Right lobe of liver (tissue), 6 donors: ENCODE measurements around the gene SAP30L. TPM values are rescaled to one million over a fixed set of nuclear protein-coding genes. Genes with fewer than 3 reads are reported as not detected.

ENCODE experiments used
- ATAC-seq, 4 donors: fragments of 200-7000 bp; cut with Tn5 transposase; one replicate each; pipeline ENCODE4 v1.9.1; 2020; ENCODE audit warnings: mild to moderate bottlenecking in 4 of 4, moderate library complexity in 4 of 4
- DNase-seq, 3 donors: peaks; one replicate each; pipeline ENCODE4 v3.0.0-alpha.2; 2020
- H3K27ac ChIP-seq, 3 donors: fragments of 200-600 bp; one replicate each; pipeline ENCODE4 v1.8.0; 2022
- H3K27me3 ChIP-seq, 2 donors: fragments of 200-600 bp; one replicate each; pipeline ENCODE4 v1.8.0; 2022
- H3K36me3 ChIP-seq, 4 donors: fragments of 200-600 bp; sonication (generic) in 1 of 4; one replicate each; pipeline versions ENCODE4 v1.5.1 to v1.8.0; 2017 to 2022; ENCODE audit warnings: control low read depth in 1 of 4
- H3K4me1 ChIP-seq, 4 donors: fragments of 200-600 bp; sonication (generic) in 1 of 4; one replicate each; pipeline versions ENCODE4 v1.5.1 to v1.8.0; 2017 to 2022; ENCODE audit warnings: control low read depth in 1 of 4
- H3K4me3 ChIP-seq, 3 donors: fragments of 200-600 bp; one replicate each; pipeline ENCODE4 v1.8.0; 2022
- H3K9me3 ChIP-seq, 4 donors: fragments of 200-600 bp; sonication (generic) in 1 of 4; one replicate each; pipeline versions ENCODE4 v1.5.1 to v1.8.0; 2017 to 2022; ENCODE audit warnings: control low read depth in 1 of 4
- CTCF ChIP-seq, 4 donors: fragments of 200-600 bp in 3 of 4; fragments of 450-650 bp in 1 of 4; IDR thresholded peaks; one replicate each; pipeline versions ENCODE4 v1.5.1 to v1.8.0; 2016 to 2022; ENCODE audit warnings: antibody characterized with exemption in 4 of 4, mild to moderate bottlenecking in 2 of 4
- POLR2A ChIP-seq: fragments of 450-650 bp; IDR thresholded peaks from one replicate; pipeline ENCODE4 v1.6.1; 2017; ENCODE audit warnings: antibody characterized with exemption, mild to moderate bottlenecking
- WGBS: methylation state at CpG from one replicate; pipeline ENCODE4 v1.1.6; 2018; ENCODE audit warnings: low coverage, low lambda C conversion rate; ENCODE audit not compliant: insufficient coverage; ENCODE audit errors: missing lambda C conversion rate; 5-methylcytosine and 5-hydroxymethylcytosine counted together
- intact Hi-C, 2 donors: fragments of 100-400 bp; cut with DNase I; formaldehyde crosslinking; loops; one replicate each; pipeline versions ENCODE4 v1.11.2 to v1.14.1; 2022
- total RNA-seq, 6 experiments: library from RNA; depleted of rRNA in 2 of 6; stranded (reverse); fragments of >200 nt in 2 of 6; fragmentation: NEBNext Ultra II Directional in 3 of 6; extraction: Animal tissue kit (Norgen Biotek cat#: 25700) in 3 of 6; gene quantifications; one replicate each; pipeline versions ENCODE4 v1.1.0 to v1.2.4, GENCODE V29; 2016 to 2023
- donor health status: DM: no; HTN: yes; CAD: no.
- donor health status: DM: no; HTN: no; CAD: no.
- donor health status: DM: no; HTN: no; CAD: no.
- donor health status: DM: no; HTN: yes; CAD: no.
- donor health status: DM: no; HTN: yes; CAD: no.

SAP30L gene
- total RNA-seq, 6 experiments from 2014 or later = 9.7 to 24.9 (median 20.1) TPM

GRCh38 chr5:154486427-154486866 is 40.6 kb downstream of the SAP30L start:
- ATAC-seq = no peak
- Histone ChIP-seq H3K27me3 (peaks cover 10 to 22% of the 10 kb centered on the region in 2 donors), H3K4me3 (no peak overlapping the region), H3K27ac (no peak overlapping the region), H3K4me1 (no peaks in the 10 kb centered on the region), H3K36me3 (no peaks in the 10 kb centered on the region), H3K9me3 (no peaks in the 10 kb centered on the region)
- no peak for DNase-seq
- intact Hi-C loops = no loop called here
- TF ChIP-seq CTCF (IDR thresholded peaks at IDR 0.05) (no peak), POLR2A (no peak)
- WGBS = 8% methylated on average over 4 of the region's 4 CpGs

- peaks cover under 1 to 17% of the 10 kb centered on the region in 2 donors for H3K27me3 ChIP-seq
- H3K27ac ChIP-seq = no peak overlapping the region
- no peaks in the 10 kb centered on the region for H3K4me1 ChIP-seq
- intact Hi-C loops = no loop called here
- WGBS = 25% methylated on average over 2 of the region's 2 CpGs
- H3K9me3 ChIP-seq = no peaks in the 10 kb centered on the region
- DNase-seq = no peak
- TF ChIP-seq POLR2A = no peak
- no peak for TF ChIP-seq CTCF (IDR thresholded peaks at IDR 0.05)
- no peak overlapping the region for H3K4me3 ChIP-seq
- ATAC-seq = no peak
- H3K36me3 ChIP-seq = no peaks in the 10 kb centered on the region
Measured at GRCh38 chr5:154487541-154487940, 41.7 kb downstream of the SAP30L start.

GRCh38 chr5:154491941-154492340 is 46.1 kb downstream of the SAP30L start:
- H3K27ac ChIP-seq = no peak overlapping the region
- no peaks in the 10 kb centered on the region for H3K36me3 ChIP-seq
- no peak for DNase-seq
- TF ChIP-seq POLR2A = no peak
- no peak for TF ChIP-seq CTCF (IDR thresholded peaks at IDR 0.05)
- peaks cover 0 to 5% of the 10 kb centered on the region in 2 donors for H3K27me3 ChIP-seq
- no CpG with 5 or more reads among the region's 2 CpGs for WGBS
- H3K9me3 ChIP-seq = no peaks in the 10 kb centered on the region
- intact Hi-C loops = no loop called here
- no peaks in the 10 kb centered on the region for H3K4me1 ChIP-seq
- H3K4me3 ChIP-seq = no peak overlapping the region
- ATAC-seq = no peak

- ATAC-seq (no peak), DNase-seq (no peak)
- no peak for TF ChIP-seq CTCF (IDR thresholded peaks at IDR 0.05)
- TF ChIP-seq POLR2A = no peak
- H3K9me3 ChIP-seq = no peaks in the 10 kb centered on the region
- H3K27ac ChIP-seq = no peak overlapping the region
- 13% methylated on average over 3 of the region's 29 CpGs for WGBS
- no peaks in the 10 kb centered on the region for H3K36me3 ChIP-seq
- intact Hi-C loops = no loop called here
- H3K27me3 ChIP-seq = peaks cover 0 to 5% of the 10 kb centered on the region in 2 donors
- no peaks in the 10 kb centered on the region for H3K4me1 ChIP-seq
- H3K4me3 ChIP-seq = no peak overlapping the region
Measured at GRCh38 chr5:154493274-154493673, 47.5 kb downstream of the SAP30L start.

GRCh38 chr5:154494036-154494435 is 48.2 kb downstream of the SAP30L start:
- no peaks in the 10 kb centered on the region for H3K36me3 ChIP-seq
- peaks cover 0 to 5% of the 10 kb centered on the region in 2 donors for H3K27me3 ChIP-seq
- DNase-seq (no peak), ATAC-seq (no peak)
- intact Hi-C loops = no loop called here
- H3K27ac ChIP-seq = no peak overlapping the region
- WGBS = 62% methylated on average over 4 of the region's 4 CpGs
- TF ChIP-seq CTCF (IDR thresholded peaks at IDR 0.05) = no peak
- no peak for TF ChIP-seq POLR2A
- no peaks in the 10 kb centered on the region for H3K9me3 ChIP-seq
- no peaks in the 10 kb centered on the region for H3K4me1 ChIP-seq
- H3K4me3 ChIP-seq = no peak overlapping the region
